ENCODE data around the gene CCDC88C. TPM values are rescaled to one million over a fixed set of nuclear protein-coding genes. Genes with fewer than 3 reads are reported as not detected.
A peak's percentile ranks its signal among the peaks of the same experiment; 100 is the strongest.

The CCDC88C gene
- total RNA-seq, 1 experiment from 2014 or later, result 19.7 TPM

GRCh38 chr14:91317381-91318308 lies 100.0 kb downstream of the CCDC88C start:
- Histone ChIP-seq H2AFZ (ENCODE audit: low read length) (no peak overlapping the region), H3K9me2 (replicated peaks; ENCODE audit: low read length) (no peaks in the 10 kb centered on the region), H3K4me1 (ENCODE audit: insufficient read depth, low read length) (no peaks in the 10 kb centered on the region; the same call in 1 of the 2 replicates), H3K4me3 (ENCODE audit: low read length) (no peak overlapping the region), H4K20me1 (ENCODE audit: low read length) (no peaks in the 10 kb centered on the region), H3K27me3 (ENCODE audit: low read length) (no peaks in the 10 kb centered on the region), H3K4me2 (ENCODE audit: low read length) (no peak overlapping the region), H3K9me3 (ENCODE audit: low read length) (no peaks in the 10 kb centered on the region), H3K27ac (ENCODE audit: low read length) (no peak overlapping the region), H3K9ac (ENCODE audit: low read length) (no peak overlapping the region), H3F3A (ENCODE audit: low read length, unreplicated experiment) (no peaks in the 10 kb centered on the region), H3K79me2 (ENCODE audit: low read length) (no peaks in the 10 kb centered on the region), H3K36me3 (ENCODE audit: low read depth, low read length) (no peaks in the 10 kb centered on the region; the same call in 1 of the 2 replicates)
- POLR2A ChIA-PET (ENCODE audit: unreplicated experiment), result interaction anchor here (0.6 kb wide), 1 partner anchor 36 kb away, joined by 4 read pairs; no protein-coding TSS in a partner anchor
- DNase-seq, result peak; percentile 20
- CTCF ChIA-PET, result interaction anchor here (0.5 kb wide), 1 partner anchor 145 kb away, joined by 3 read pairs; no protein-coding TSS in a partner anchor
- peak; percentile 85 for ATAC-seq
- intact Hi-C loops (cut with micrococcal nuclease), result no loop called here
- no TSS peak for BruUV-seq (replicated peaks)
- peak; percentile 44 for TF ChIP-seq CTCF (conservative IDR thresholded peaks at IDR 0.05; ENCODE audit: low read depth, low read length)
- TF ChIP-seq EZH2 (IDR thresholded peaks at IDR 0.05; ENCODE audit: low read length, unreplicated experiment), result no peak

GRCh38 chr14:91316761-91317160 lies 100.9 kb downstream of the CCDC88C start:
- H3K27me3 ChIP-seq (ENCODE audit: low read length), result no peaks in the 10 kb centered on the region
- no peak overlapping the region for H3K27ac ChIP-seq (ENCODE audit: low read length)
- no peaks in the 10 kb centered on the region; the same call in 1 of the 2 replicates for H3K36me3 ChIP-seq (ENCODE audit: low read depth, low read length)
- H3F3A ChIP-seq (ENCODE audit: low read length, unreplicated experiment), result no peaks in the 10 kb centered on the region
- H2AFZ ChIP-seq (ENCODE audit: low read length), result no peak overlapping the region
- H3K4me1 ChIP-seq (ENCODE audit: insufficient read depth, low read length), result no peaks in the 10 kb centered on the region; the same call in 1 of the 2 replicates
- no peaks in the 10 kb centered on the region for H3K9me3 ChIP-seq (ENCODE audit: low read length)
- ChIA-PET POLR2A (ENCODE audit: unreplicated experiment) (no interaction called here), CTCF (no interaction called here)
- no peaks in the 10 kb centered on the region for H4K20me1 ChIP-seq (ENCODE audit: low read length)
- no TSS peak for BruUV-seq (replicated peaks)
- no peak for TF ChIP-seq CTCF (conservative IDR thresholded peaks at IDR 0.05; ENCODE audit: low read depth, low read length)
- no peak for TF ChIP-seq EZH2 (IDR thresholded peaks at IDR 0.05; ENCODE audit: low read length, unreplicated experiment)
- TF ChIP-seq EZH2phosphoT487 (IDR thresholded peaks at IDR 0.05; ENCODE audit: borderline replicate concordance, low read length), result no peak
- H3K9ac ChIP-seq (ENCODE audit: low read length), result no peak overlapping the region
- H3K4me3 ChIP-seq (ENCODE audit: low read length), result no peak overlapping the region
- intact Hi-C loops (cut with micrococcal nuclease), result no loop called here
- DNase-seq (no peak), ATAC-seq (no peak)
- no peak overlapping the region for H3K4me2 ChIP-seq (ENCODE audit: low read length)
- H3K9me2 ChIP-seq (replicated peaks; ENCODE audit: low read length), result no peaks in the 10 kb centered on the region
- H3K79me2 ChIP-seq (ENCODE audit: low read length), result no peaks in the 10 kb centered on the region

- no peak overlapping the region for H3K4me3 ChIP-seq (ENCODE audit: low read length)
- H3K36me3 ChIP-seq (ENCODE audit: low read depth, low read length), result no peaks in the 10 kb centered on the region; the same call in 1 of the 2 replicates
- H3K9ac ChIP-seq (ENCODE audit: low read length), result no peak overlapping the region
- POLR2A ChIA-PET (ENCODE audit: unreplicated experiment), result no interaction called here
- no peaks in the 10 kb centered on the region; the same call in 1 of the 2 replicates for H3K4me1 ChIP-seq (ENCODE audit: insufficient read depth, low read length)
- H2AFZ ChIP-seq (ENCODE audit: low read length), result no peak overlapping the region
- DNase-seq (no peak), ATAC-seq (no peak)
- H3K27me3 ChIP-seq (ENCODE audit: low read length), result no peaks in the 10 kb centered on the region
- no peaks in the 10 kb centered on the region for H3K9me2 ChIP-seq (replicated peaks; ENCODE audit: low read length)
- no peak overlapping the region for H3K4me2 ChIP-seq (ENCODE audit: low read length)
- CTCF ChIA-PET, result no interaction called here
- no TSS peak for BruUV-seq (replicated peaks)
- TF ChIP-seq CTCF (conservative IDR thresholded peaks at IDR 0.05; ENCODE audit: low read depth, low read length), result no peak
- TF ChIP-seq EZH2 (IDR thresholded peaks at IDR 0.05; ENCODE audit: low read length, unreplicated experiment), result no peak
- TF ChIP-seq EZH2phosphoT487 (IDR thresholded peaks at IDR 0.05; ENCODE audit: borderline replicate concordance, low read length), result no peak
- H3K79me2 ChIP-seq (ENCODE audit: low read length), result no peaks in the 10 kb centered on the region
- intact Hi-C loops (cut with micrococcal nuclease), result no loop called here
- no peak overlapping the region for H3K27ac ChIP-seq (ENCODE audit: low read length)
- no peaks in the 10 kb centered on the region for H4K20me1 ChIP-seq (ENCODE audit: low read length)
- no peaks in the 10 kb centered on the region for H3F3A ChIP-seq (ENCODE audit: low read length, unreplicated experiment)
- no peaks in the 10 kb centered on the region for H3K9me3 ChIP-seq (ENCODE audit: low read length)
Measured at GRCh38 chr14:91315844-91316267, 101.8 kb downstream of the CCDC88C start.

All from PC-3 (cell line).